GM23338 (cell line): ENCODE data around the gene ACY1. TPM values are rescaled to one million over a fixed set of nuclear protein-coding genes. Genes with fewer than 3 reads are reported as not detected.

Experiments used
- ATAC-seq: fragments of 200-7000 bp; cut with Tn5 transposase; 3 replicates; pipeline ENCODE4 v1.9.1; 2020
- DNase-seq: peaks from one replicate; pipeline ENCODE4 v3.0.0-alpha.2; 2015; ENCODE audit warnings: low spot score
- H2AFZ ChIP-seq: fragments of 200-600 bp; sonication (generic); 2 replicates; pipeline ENCODE4 v1.8.0; 2016; ENCODE audit warnings: antibody characterized with exemption, mild to moderate bottlenecking, moderate library complexity
- H3F3A ChIP-seq: fragments of 200-600 bp; sonication (generic); replicated peaks from 2 replicates; pipeline ENCODE4 v1.8.0; 2017; ENCODE audit warnings: antibody characterized with exemption, mixed run types, low read depth
- H3K27ac ChIP-seq: fragments of 200-600 bp; sonication (generic); 2 replicates; pipeline ENCODE4 v1.6.1; 2016; ENCODE audit warnings: low read depth
- H3K27me3 ChIP-seq: fragments of 200-600 bp; sonication (generic); 2 replicates; pipeline ENCODE4 v1.8.0; 2016; ENCODE audit warnings: mild to moderate bottlenecking, mixed run types, moderate library complexity; ENCODE audit not compliant: insufficient read depth
- H3K36me3 ChIP-seq: fragments of 200-600 bp; sonication (generic); 2 replicates; pipeline ENCODE4 v1.8.0; 2016; ENCODE audit warnings: mild to moderate bottlenecking; ENCODE audit not compliant: insufficient read depth
- H3K4me1 ChIP-seq: fragments of 200-600 bp; sonication (generic); 2 replicates; pipeline ENCODE4 v1.8.0; 2016; ENCODE audit warnings: mild to moderate bottlenecking, moderate library complexity; ENCODE audit not compliant: insufficient read depth
- H3K4me2 ChIP-seq: fragments of 200-600 bp; sonication (generic); 2 replicates; pipeline ENCODE4 v1.7.1; 2017; ENCODE audit warnings: mixed run types
- H3K4me3 ChIP-seq: fragments of 200-600 bp; sonication (generic); 2 replicates; pipeline ENCODE4 v1.6.1; 2016; ENCODE audit warnings: mixed run types
- H3K79me2 ChIP-seq: fragments of 200-600 bp; sonication (generic); replicated peaks from 2 replicates; pipeline ENCODE4 v1.8.0; 2017; ENCODE audit warnings: mild to moderate bottlenecking; ENCODE audit not compliant: insufficient read depth
- H3K9me2 ChIP-seq: fragments of 200-600 bp; sonication (generic); 2 replicates; pipeline ENCODE4 v1.8.0; 2017; ENCODE audit not compliant: insufficient read depth
- H4K20me1 ChIP-seq: fragments of 200-600 bp; sonication (generic); replicated peaks from 2 replicates; pipeline ENCODE4 v1.8.0; 2017; ENCODE audit warnings: mild to moderate bottlenecking; ENCODE audit not compliant: insufficient read depth
- H3K27ac Mint-ChIP-seq: 2 replicates; pipeline ENCODE4 v1.8.0; 2020; ENCODE audit warnings: inconsistent platforms, mild to moderate bottlenecking, moderate library complexity, mixed read lengths
- H3K27me3 Mint-ChIP-seq: 3 replicates; pipeline ENCODE4 v1.8.0; 2022; ENCODE audit warnings: low read depth, mild to moderate bottlenecking, moderate library complexity, mixed read lengths, inconsistent platforms; ENCODE audit not compliant: insufficient read depth, poor library complexity
- H3K36me3 Mint-ChIP-seq: 3 replicates; pipeline ENCODE4 v1.8.0; 2021; ENCODE audit warnings: low read depth, mild to moderate bottlenecking, inconsistent platforms, moderate library complexity, mixed read lengths
- H3K4me1 Mint-ChIP-seq: 3 replicates; pipeline ENCODE4 v1.8.0; 2020; ENCODE audit warnings: mild to moderate bottlenecking, inconsistent platforms, mixed read lengths
- H3K4me3 Mint-ChIP-seq: 3 replicates; pipeline ENCODE4 v1.8.0; 2021; ENCODE audit warnings: moderate library complexity, mild to moderate bottlenecking, inconsistent platforms, mixed read lengths
- H3K9me3 Mint-ChIP-seq: 3 replicates; pipeline ENCODE4 v1.8.0; 2020; ENCODE audit warnings: moderate library complexity, mild to moderate bottlenecking, inconsistent platforms, mixed read lengths
- CREB1 ChIP-seq: fragments of 250-450 bp; sonication (Bioruptor Pico); IDR thresholded peaks from 2 replicates; pipeline ENCODE4 v1.5.0; 2020; ENCODE audit warnings: low read depth, mild to moderate bottlenecking, moderate library complexity
- EZH2 ChIP-seq: fragments of 200-600 bp; sonication (generic); IDR thresholded peaks from one replicate; pipeline ENCODE4 v1.8.0; 2017; ENCODE audit warnings: antibody characterized with exemption, mild to moderate bottlenecking, low read depth; ENCODE audit not compliant: unreplicated experiment
- EZH2phosphoT487 ChIP-seq: fragments of 200-600 bp; sonication (generic); IDR thresholded peaks from one replicate; pipeline ENCODE4 v1.8.1; 2018; ENCODE audit warnings: antibody characterized with exemption; ENCODE audit not compliant: unreplicated experiment
- JUNB ChIP-seq: IDR thresholded peaks from one replicate; pipeline ENCODE4 v1.6.1; 2016; ENCODE audit warnings: antibody characterized with exemption; ENCODE audit not compliant: unreplicated experiment
- NANOG ChIP-seq: IDR thresholded peaks from 2 replicates; pipeline ENCODE4 v1.6.1; 2016; ENCODE audit warnings: antibody characterized with exemption, borderline replicate concordance
- POLR2AphosphoS5 ChIP-seq: IDR thresholded peaks from 2 replicates; pipeline ENCODE4 v1.6.1; 2016; ENCODE audit warnings: antibody characterized with exemption, low read depth
- REST ChIP-seq: IDR thresholded peaks from one replicate; pipeline ENCODE4 v1.6.1; 2018; ENCODE audit warnings: antibody characterized with exemption; ENCODE audit not compliant: unreplicated experiment
- STAT1 ChIP-seq: IDR thresholded peaks from one replicate; pipeline ENCODE4 v1.6.1; 2016; ENCODE audit warnings: antibody characterized with exemption; ENCODE audit not compliant: unreplicated experiment
- ZNF114 ChIP-seq: fragments of 250-450 bp; sonication (Bioruptor Pico); IDR thresholded peaks from 2 replicates; pipeline ENCODE4 v1.5.0; 2020; ENCODE audit warnings: mild to moderate bottlenecking, moderate library complexity
- ZNF331 ChIP-seq: fragments of 250-450 bp; sonication (Bioruptor Pico); IDR thresholded peaks from 2 replicates; pipeline ENCODE4 v1.5.0; 2020; ENCODE audit warnings: low read depth, mild to moderate bottlenecking, moderate library complexity
- polyA plus RNA-seq: library from polyadenylated mRNA; unstranded; fragments of >200 nt; fragmentation: Nextera tagmentation; extraction: Ambion mirVana; gene quantifications from 2 replicates; pipeline ENCODE4 v1.2.1, GENCODE V29; 2016
- total RNA-seq: library from RNA; depleted of rRNA; stranded (reverse); fragments of >200 nt; shearing (Covaris generic); gene quantifications from 2 replicates; pipeline ENCODE4 v1.2.3, GENCODE V29; 2014
- TF ChIP-seq, protein P1 (sequence below): IDR thresholded peaks from 2 replicates; pipeline ENCODE4 v1.6.1; 2016; ENCODE audit warnings: antibody characterized with exemption
- TF ChIP-seq, protein P2 (sequence below): fragments of 250-450 bp; sonication (Bioruptor Pico); IDR thresholded peaks from 2 replicates; pipeline ENCODE4 v1.5.0; 2020; ENCODE audit warnings: mild to moderate bottlenecking, moderate library complexity
- TF ChIP-seq, protein P3 (sequence below), 2 experiments: fragments of 200-600 bp in 1 of 2; sonication (generic) in 1 of 2; conservative IDR thresholded peaks; 2 replicates each; pipeline versions ENCODE4 v1.5.1 to v1.6.1; 2016 to 2017; ENCODE audit warnings: antibody characterized with exemption in 2 of 2, low read depth in 2 of 2, mild to moderate bottlenecking in 2 of 2, moderate library complexity in 1 of 2

Gene ACY1
- total and polyA plus RNA-seq, 2 experiments from 2014 or later, result 38.4 to 62.8 TPM

DNA sequence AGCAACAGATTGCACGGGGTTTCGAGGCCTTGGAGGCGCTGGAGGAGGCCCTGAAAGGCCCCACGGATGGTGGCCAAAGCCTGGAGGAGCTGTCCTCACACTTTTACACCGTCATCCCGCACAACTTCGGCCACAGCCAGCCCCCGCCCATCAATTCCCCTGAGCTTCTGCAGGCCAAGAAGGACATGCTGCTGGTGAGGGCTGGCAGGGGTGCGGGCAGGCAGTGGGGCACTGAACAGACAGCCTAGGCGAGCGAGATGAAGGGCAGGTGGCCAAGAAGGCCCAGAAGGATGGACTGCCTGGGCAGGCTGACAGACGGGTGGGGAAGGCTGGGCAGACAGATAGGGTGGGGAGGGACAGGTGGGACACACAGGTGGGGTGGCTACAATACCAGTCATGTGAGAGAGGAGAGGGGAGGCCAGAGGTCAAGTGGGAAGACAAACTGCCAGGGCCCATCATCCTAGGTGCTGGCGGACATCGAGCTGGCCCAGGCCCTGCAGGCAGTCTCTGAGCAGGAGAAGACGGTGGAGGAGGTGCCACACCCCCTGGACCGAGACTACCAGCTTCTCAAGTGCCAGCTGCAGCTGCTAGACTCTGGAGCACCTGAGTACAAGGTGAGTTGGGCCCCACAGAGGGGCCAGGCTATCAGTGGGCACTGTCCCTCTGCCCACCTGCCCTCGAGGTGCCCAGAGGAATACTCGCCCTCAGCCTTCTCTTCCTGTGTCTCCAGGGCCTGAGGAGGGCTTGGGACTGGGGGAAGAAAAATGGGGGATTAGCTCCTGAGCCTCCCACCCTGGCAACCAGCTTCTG lies 38.1 kb upstream of the ACY1 start:
- Histone ChIP-seq H3F3A (no peaks in the 10 kb centered on the region), H3K4me1 (peaks cover 8% of the 10 kb centered on the region; the same call in 1 of the 2 replicates), H3K4me2 (no peak overlapping the region), H3K9me2 (no peaks in the 10 kb centered on the region), H4K20me1 (peaks cover 5% of the 10 kb centered on the region), H3K27ac (no peak overlapping the region), H3K4me3 (no peak overlapping the region), H2AFZ (no peak overlapping the region), H3K27me3 (no peaks in the 10 kb centered on the region; the same call in 1 of the 2 replicates), H3K36me3 (no peaks in the 10 kb centered on the region), H3K79me2 (peaks cover 12% of the 10 kb centered on the region)
- Mint-ChIP-seq H3K4me1 (peaks cover 13% of the 10 kb centered on the region), H3K9me3 (no peaks in the 10 kb centered on the region), H3K27me3 (peaks cover 23% of the 10 kb centered on the region), H3K27ac (no peak overlapping the region), H3K36me3 (peaks cover 9% of the 10 kb centered on the region; the same call in 2 of the 3 replicates), H3K4me3 (no peak overlapping the region)
- no peak for ATAC-seq
- no peak for DNase-seq
- TF ChIP-seq, protein P1, sequence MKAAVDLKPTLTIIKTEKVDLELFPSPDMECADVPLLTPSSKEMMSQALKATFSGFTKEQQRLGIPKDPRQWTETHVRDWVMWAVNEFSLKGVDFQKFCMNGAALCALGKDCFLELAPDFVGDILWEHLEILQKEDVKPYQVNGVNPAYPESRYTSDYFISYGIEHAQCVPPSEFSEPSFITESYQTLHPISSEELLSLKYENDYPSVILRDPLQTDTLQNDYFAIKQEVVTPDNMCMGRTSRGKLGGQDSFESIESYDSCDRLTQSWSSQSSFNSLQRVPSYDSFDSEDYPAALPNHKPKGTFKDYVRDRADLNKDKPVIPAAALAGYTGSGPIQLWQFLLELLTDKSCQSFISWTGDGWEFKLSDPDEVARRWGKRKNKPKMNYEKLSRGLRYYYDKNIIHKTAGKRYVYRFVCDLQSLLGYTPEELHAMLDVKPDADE, result no peak
- TF ChIP-seq NANOG (no peak), ZNF331 (CRISPR knock-in tag) (no peak), EZH2 (no peak), STAT1 (no peak), ZNF114 (CRISPR knock-in tag) (no peak), CREB1 (no peak), REST (no peak), POLR2AphosphoS5 (no peak), JUNB (no peak), EZH2phosphoT487 (no peak)
- TF ChIP-seq, protein P2, sequence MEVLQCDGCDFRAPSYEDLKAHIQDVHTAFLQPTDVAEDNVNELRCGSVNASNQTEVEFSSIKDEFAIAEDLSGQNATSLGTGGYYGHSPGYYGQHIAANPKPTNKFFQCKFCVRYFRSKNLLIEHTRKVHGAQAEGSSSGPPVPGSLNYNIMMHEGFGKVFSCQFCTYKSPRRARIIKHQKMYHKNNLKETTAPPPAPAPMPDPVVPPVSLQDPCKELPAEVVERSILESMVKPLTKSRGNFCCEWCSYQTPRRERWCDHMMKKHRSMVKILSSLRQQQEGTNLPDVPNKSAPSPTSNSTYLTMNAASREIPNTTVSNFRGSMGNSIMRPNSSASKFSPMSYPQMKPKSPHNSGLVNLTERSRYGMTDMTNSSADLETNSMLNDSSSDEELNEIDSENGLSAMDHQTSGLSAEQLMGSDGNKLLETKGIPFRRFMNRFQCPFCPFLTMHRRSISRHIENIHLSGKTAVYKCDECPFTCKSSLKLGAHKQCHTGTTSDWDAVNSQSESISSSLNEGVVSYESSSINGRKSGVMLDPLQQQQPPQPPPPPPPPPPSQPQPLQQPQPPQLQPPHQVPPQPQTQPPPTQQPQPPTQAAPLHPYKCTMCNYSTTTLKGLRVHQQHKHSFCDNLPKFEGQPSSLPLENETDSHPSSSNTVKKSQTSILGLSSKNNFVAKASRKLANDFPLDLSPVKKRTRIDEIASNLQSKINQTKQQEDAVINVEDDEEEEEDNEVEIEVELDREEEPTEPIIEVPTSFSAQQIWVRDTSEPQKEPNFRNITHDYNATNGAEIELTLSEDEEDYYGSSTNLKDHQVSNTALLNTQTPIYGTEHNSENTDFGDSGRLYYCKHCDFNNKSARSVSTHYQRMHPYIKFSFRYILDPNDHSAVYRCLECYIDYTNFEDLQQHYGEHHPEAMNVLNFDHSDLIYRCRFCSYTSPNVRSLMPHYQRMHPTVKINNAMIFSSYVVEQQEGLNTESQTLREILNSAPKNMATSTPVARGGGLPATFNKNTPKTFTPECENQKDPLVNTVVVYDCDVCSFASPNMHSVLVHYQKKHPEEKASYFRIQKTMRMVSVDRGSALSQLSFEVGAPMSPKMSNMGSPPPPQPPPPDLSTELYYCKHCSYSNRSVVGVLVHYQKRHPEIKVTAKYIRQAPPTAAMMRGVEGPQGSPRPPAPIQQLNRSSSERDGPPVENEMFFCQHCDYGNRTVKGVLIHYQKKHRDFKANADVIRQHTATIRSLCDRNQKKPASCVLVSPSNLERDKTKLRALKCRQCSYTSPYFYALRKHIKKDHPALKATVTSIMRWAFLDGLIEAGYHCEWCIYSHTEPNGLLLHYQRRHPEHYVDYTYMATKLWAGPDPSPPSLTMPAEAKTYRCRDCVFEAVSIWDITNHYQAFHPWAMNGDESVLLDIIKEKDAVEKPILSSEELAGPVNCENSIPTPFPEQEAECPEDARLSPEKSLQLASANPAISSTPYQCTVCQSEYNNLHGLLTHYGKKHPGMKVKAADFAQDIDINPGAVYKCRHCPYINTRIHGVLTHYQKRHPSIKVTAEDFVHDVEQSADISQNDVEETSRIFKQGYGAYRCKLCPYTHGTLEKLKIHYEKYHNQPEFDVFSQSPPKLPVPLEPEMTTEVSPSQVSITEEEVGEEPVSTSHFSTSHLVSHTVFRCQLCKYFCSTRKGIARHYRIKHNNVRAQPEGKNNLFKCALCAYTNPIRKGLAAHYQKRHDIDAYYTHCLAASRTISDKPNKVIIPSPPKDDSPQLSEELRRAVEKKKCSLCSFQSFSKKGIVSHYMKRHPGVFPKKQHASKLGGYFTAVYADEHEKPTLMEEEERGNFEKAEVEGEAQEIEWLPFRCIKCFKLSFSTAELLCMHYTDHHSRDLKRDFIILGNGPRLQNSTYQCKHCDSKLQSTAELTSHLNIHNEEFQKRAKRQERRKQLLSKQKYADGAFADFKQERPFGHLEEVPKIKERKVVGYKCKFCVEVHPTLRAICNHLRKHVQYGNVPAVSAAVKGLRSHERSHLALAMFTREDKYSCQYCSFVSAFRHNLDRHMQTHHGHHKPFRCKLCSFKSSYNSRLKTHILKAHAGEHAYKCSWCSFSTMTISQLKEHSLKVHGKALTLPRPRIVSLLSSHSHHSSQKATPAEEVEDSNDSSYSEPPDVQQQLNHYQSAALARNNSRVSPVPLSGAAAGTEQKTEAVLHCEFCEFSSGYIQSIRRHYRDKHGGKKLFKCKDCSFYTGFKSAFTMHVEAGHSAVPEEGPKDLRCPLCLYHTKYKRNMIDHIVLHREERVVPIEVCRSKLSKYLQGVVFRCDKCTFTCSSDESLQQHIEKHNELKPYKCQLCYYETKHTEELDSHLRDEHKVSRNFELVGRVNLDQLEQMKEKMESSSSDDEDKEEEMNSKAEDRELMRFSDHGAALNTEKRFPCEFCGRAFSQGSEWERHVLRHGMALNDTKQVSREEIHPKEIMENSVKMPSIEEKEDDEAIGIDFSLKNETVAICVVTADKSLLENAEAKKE (CRISPR knock-in tag), result no peak
- TF ChIP-seq, protein P3, sequence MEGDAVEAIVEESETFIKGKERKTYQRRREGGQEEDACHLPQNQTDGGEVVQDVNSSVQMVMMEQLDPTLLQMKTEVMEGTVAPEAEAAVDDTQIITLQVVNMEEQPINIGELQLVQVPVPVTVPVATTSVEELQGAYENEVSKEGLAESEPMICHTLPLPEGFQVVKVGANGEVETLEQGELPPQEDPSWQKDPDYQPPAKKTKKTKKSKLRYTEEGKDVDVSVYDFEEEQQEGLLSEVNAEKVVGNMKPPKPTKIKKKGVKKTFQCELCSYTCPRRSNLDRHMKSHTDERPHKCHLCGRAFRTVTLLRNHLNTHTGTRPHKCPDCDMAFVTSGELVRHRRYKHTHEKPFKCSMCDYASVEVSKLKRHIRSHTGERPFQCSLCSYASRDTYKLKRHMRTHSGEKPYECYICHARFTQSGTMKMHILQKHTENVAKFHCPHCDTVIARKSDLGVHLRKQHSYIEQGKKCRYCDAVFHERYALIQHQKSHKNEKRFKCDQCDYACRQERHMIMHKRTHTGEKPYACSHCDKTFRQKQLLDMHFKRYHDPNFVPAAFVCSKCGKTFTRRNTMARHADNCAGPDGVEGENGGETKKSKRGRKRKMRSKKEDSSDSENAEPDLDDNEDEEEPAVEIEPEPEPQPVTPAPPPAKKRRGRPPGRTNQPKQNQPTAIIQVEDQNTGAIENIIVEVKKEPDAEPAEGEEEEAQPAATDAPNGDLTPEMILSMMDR (conservative IDR thresholded peaks at IDR 0.05; ENCODE audit: low read depth in 2 of 2), result no peak
